BE2C (cell line): ENCODE measurements around the gene A4GALT.

Experiments used
- DNase-seq: peaks from one replicate; pipeline ENCODE4 v3.0.0-alpha.2; 2020
- H3K27me3 ChIP-seq: fragments of 250-450 bp; sonication (Bioruptor Pico); 2 replicates; pipeline ENCODE4 v1.5.1; 2020; ENCODE audit warnings: mild to moderate bottlenecking
- H3K36me3 ChIP-seq: fragments of 250-450 bp; sonication (Bioruptor Pico); 2 replicates; pipeline ENCODE4 v1.5.1; 2020; ENCODE audit warnings: mild to moderate bottlenecking
- H3K4me1 ChIP-seq: fragments of 250-450 bp; sonication (Bioruptor Pico); 2 replicates; pipeline ENCODE4 v1.5.1; 2020
- H3K4me3 ChIP-seq: 2 replicates; pipeline ENCODE4 v1.5.1; 2011; ENCODE audit warnings: low read depth, low read length
- H3K9me3 ChIP-seq: fragments of 250-450 bp; sonication (Bioruptor Pico); 2 replicates; pipeline ENCODE4 v1.5.1; 2020
- CTCF ChIP-seq: IDR thresholded peaks from 2 replicates; pipeline ENCODE4 v1.5.1; 2012; ENCODE audit warnings: mild to moderate bottlenecking, low read depth, low read length

Gene A4GALT

DNA sequence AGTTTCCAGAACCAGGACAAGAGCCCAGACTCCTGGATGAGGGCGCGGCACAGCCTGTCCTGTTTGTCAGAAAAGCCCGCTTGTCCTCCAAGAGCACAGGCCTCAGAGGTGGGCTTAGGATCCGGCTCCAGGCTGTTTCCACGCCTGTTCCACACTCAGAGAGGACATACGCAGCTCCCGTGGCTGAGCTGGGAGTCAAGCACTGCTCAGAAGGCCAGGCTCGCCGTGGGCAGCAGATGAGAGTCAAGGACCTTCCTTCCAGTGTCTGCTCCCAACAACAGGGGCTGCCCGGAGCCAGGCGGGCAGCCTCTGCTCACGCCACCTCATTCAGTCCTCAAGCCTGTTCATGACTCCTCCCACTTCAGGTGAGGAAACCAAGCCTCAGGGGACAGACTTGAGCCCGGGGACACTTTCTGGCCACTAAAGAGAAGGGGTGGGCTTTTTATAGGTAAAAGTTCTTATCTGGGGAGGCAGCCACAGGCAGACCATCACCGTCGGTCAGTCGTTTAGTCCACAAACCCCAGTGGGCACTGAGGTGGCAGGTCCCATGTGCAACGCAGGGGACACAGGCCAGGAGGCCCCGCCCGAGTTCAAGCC lies 75.2 kb downstream of the A4GALT start:
- Histone ChIP-seq H3K4me3 (no peak overlapping the region), H3K4me1 (peaks cover 14% of the 10 kb centered on the region), H3K27me3 (no peaks in the 10 kb centered on the region), H3K9me3 (no peaks in the 10 kb centered on the region), H3K36me3 (peaks cover 3% of the 10 kb centered on the region; the same call in 1 of the 2 replicates)
- TF ChIP-seq CTCF, result no peak
- DNase-seq, result no peak

GRCh38 chr22:42644422-42645340 lies 76.0 kb downstream of the A4GALT start:
- no peak overlapping the region for H3K4me3 ChIP-seq
- H3K9me3 ChIP-seq, result no peaks in the 10 kb centered on the region

GRCh38 chr22:42643634-42644421 lies 76.8 kb downstream of the A4GALT start:
- Histone ChIP-seq H3K27me3 (no peaks in the 10 kb centered on the region), H3K36me3 (peaks cover 2% of the 10 kb centered on the region; the same call in 1 of the 2 replicates), H3K4me1 (peaks cover 14% of the 10 kb centered on the region), H3K4me3 (no peak overlapping the region), H3K9me3 (no peaks in the 10 kb centered on the region)
- TF ChIP-seq CTCF, result no peak
- DNase-seq, result no peak

More at GRCh38 chr22:42644422-42645340, 76.0 kb downstream of the A4GALT start:
- peaks cover 14% of the 10 kb centered on the region for H3K4me1 ChIP-seq
- no peak for DNase-seq
- peaks cover 3% of the 10 kb centered on the region; the same call in 1 of the 2 replicates for H3K36me3 ChIP-seq
- TF ChIP-seq CTCF, result no peak
- no peaks in the 10 kb centered on the region for H3K27me3 ChIP-seq

DNA sequence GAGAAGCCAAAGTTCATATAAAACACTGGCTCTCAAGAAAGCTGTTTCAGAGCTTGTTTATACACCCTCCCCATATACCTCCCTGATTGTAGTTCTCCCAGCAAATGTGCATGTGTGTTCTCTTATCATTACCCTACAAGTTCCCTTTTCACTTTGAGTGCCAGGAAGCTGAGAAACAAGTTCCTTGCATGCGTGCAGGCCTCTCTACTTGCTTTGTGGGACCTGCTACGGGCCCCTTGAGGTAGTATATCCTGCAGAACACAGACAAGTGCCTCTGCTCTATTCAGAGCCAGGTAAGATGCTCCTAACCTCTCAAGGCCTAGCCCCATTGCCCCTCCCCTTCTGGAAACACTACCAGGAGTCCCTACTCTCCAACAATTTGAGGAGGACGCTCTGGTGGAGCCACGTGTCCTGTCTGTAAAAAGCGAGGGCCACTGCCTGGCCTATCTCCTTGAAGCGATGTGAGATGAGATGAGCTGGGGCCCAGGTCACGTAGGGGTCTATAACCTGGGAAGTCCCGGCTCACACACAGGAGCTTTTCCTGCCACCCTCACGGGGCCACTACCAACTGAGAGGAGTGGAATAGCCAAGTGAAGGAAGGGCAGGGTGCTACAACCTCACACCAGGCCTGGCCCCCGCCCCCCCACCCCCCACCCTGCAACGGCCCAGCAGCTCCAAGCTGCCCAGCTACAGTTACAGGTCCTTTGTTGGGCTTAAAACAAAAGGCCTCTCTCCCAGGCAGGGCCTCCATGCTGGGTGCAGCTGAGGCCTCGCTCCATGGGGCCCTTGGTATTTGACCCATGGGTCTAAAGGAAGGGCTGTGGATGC lies 77.7 kb downstream of the A4GALT start:
- Histone ChIP-seq H3K4me3 (no peak overlapping the region), H3K36me3 (no peaks in the 10 kb centered on the region), H3K4me1 (peaks cover 12% of the 10 kb centered on the region), H3K27me3 (no peaks in the 10 kb centered on the region), H3K9me3 (no peaks in the 10 kb centered on the region)
- no peak for TF ChIP-seq CTCF
- no peak for DNase-seq
